HFFc6 (cell line): Measurements from ENCODE around the gene ZNF436. TPM values are rescaled to one million over a fixed set of nuclear protein-coding genes. Genes with fewer than 3 reads are reported as not detected.

Source experiments
- DNase-seq: peaks from one replicate; pipeline ENCODE4 v3.0.0-alpha.2; 2018
- H3K27ac Mint-ChIP-seq: 2 replicates; pipeline ENCODE4 v1.8.0; 2020; ENCODE audit warnings: mild to moderate bottlenecking, mixed read lengths
- H3K27me3 Mint-ChIP-seq: 2 replicates; pipeline ENCODE4 v1.8.0; 2021; ENCODE audit warnings: mild to moderate bottlenecking, moderate library complexity, mixed read lengths; ENCODE audit not compliant: insufficient read depth
- H3K36me3 Mint-ChIP-seq: 2 replicates; pipeline ENCODE4 v1.8.0; 2021; ENCODE audit warnings: low read depth, mixed read lengths
- H3K4me1 Mint-ChIP-seq: 2 replicates; pipeline ENCODE4 v1.8.0; 2020; ENCODE audit warnings: low read depth, mixed read lengths
- H3K4me3 Mint-ChIP-seq: 2 replicates; pipeline ENCODE4 v1.8.0; 2020; ENCODE audit warnings: mild to moderate bottlenecking, moderate library complexity, mixed read lengths
- H3K9me3 Mint-ChIP-seq: 2 replicates; pipeline ENCODE4 v1.8.0; 2020; ENCODE audit warnings: mild to moderate bottlenecking, mixed read lengths
- total RNA-seq, 6 experiments: library from RNA; stranded (reverse); fragmentation: NEBNext Ultra II Directional; extraction: Animal tissue kit (Norgen Biotek cat#: 25700); gene quantifications; 2 replicates in 1 of 6; 3 replicates in 5 of 6; pipeline ENCODE4 v1.2.3, GENCODE V29; 2021
- TF ChIP-seq, protein P1 (sequence below): fragments of 200-600 bp; sonication (generic); IDR thresholded peaks from 2 replicates; pipeline ENCODE4 v1.5.0; 2021; ENCODE audit warnings: antibody characterized with exemption, mild to moderate bottlenecking

Gene ZNF436
- total RNA-seq, 6 experiments from 2014 or later = 7.3 to 9.9 (median 8.8) TPM

DNA sequence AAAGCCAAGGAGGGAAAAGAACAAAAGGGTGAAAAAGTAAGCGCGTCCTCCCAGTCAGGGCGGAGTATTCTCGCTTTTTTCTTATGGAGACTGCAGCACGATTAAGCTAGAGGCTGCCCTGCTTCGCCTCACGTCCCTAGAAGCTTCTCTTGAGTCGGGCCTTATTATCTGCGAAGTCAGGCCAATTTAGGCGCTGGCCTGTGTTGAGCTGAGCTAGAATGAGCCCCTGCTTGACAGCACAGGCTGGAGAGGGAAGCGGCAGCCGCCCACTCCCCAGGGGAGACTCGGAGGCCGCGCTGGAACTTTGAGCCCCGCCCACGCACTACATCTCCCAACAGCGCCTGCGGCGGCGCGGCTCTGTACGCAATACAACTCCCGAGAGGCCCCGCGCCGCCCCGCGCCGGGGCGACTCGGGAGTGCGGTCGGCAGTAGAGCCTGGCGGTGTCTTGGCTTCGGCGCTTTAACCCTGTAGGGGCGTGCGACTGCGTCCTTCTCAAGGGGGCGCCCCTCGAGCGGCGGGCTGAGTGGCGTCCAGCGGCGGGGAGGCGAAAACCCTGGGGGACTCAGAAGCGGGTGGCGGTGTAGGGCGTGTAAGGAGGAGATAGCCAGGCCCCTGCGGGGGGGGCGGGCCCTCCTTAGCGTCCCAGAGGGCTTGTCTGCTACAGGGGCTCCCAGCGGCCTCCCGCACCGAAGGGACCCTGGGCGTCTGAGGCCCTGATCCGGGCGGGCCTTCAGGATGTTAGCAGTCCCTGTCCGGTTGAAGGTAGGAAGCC is 888 bp downstream of the ZNF436 start:
- Mint-ChIP-seq H3K4me3 (peak overlapping the region; percentile 93), H3K27ac (peak overlapping the region; percentile 92), H3K9me3 (peaks cover 33% of the 10 kb centered on the region), H3K4me1 (peaks cover 51% of the 10 kb centered on the region), H3K36me3 (peaks cover 42% of the 10 kb centered on the region), H3K27me3 (no peaks in the 10 kb centered on the region; the same call in 1 of the 2 replicates)
- TF ChIP-seq, protein P1, sequence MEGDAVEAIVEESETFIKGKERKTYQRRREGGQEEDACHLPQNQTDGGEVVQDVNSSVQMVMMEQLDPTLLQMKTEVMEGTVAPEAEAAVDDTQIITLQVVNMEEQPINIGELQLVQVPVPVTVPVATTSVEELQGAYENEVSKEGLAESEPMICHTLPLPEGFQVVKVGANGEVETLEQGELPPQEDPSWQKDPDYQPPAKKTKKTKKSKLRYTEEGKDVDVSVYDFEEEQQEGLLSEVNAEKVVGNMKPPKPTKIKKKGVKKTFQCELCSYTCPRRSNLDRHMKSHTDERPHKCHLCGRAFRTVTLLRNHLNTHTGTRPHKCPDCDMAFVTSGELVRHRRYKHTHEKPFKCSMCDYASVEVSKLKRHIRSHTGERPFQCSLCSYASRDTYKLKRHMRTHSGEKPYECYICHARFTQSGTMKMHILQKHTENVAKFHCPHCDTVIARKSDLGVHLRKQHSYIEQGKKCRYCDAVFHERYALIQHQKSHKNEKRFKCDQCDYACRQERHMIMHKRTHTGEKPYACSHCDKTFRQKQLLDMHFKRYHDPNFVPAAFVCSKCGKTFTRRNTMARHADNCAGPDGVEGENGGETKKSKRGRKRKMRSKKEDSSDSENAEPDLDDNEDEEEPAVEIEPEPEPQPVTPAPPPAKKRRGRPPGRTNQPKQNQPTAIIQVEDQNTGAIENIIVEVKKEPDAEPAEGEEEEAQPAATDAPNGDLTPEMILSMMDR = peak; percentile 68
- DNase-seq = peak; percentile 80

DNA sequence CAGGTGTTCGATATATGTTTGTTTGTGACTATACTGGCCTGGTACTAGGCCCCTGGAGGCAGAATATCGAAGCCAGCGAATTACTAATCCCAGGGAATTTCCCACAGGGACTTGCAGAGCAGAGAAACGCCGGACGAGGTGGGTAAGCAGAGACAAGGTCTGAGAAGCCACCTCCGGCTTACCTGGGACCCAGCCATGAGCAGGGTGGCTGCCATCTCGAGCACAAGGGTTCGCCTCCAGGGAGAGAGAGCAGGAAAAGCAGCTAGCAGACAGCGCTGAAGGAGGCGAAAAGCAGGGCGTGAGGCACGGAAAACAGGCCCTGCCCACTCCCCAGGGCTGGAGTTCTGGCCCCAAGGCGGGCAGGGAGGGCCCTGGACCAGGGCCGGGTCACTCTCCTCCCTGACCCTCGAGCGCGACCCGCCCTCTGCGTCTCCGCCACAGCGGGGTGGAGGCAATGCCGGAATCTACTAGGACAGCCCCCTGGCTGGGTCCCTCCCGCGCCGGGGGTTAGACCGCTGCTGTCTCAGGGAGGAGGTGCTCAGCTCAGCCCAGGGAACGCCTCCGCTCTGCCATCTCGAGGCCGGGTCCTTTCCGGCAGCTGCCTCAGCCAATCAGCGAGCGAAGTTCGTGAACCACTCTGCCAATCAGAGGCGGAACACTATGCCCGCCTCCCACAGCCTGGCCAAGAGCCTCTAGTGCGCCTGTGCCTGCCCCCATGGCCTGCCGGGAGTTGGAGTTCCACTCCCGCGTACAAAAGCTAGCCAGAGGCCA is 1.7 kb downstream of the ZNF436 start:
- Mint-ChIP-seq H3K4me1 (peaks cover 51% of the 10 kb centered on the region), H3K9me3 (peaks cover 41% of the 10 kb centered on the region), H3K4me3 (peak overlapping the region; percentile 93), H3K27me3 (no peaks in the 10 kb centered on the region; the same call in 1 of the 2 replicates), H3K36me3 (peaks cover 50% of the 10 kb centered on the region), H3K27ac (peak overlapping the region; percentile 92)
- peak; percentile 99 for DNase-seq
- TF ChIP-seq, protein P1 = no peak

DNA sequence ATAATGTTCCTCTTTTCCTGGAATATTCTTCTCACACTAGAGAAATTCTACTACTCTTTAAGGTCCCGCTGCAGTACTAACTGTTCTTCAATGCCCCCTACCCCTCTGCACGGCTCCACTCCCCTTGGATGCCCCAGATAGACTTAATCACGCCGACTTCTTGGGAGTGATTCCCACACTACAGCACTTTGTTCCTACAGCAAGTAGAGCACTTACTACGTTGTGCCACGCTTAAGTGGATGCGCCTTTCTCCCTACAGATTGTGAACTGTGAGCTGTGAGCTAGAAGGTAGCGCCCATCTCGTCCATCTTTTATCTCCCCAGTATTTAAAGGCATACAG is 2.2 kb downstream of the ZNF436 start:
- Mint-ChIP-seq H3K9me3 (peaks cover 47% of the 10 kb centered on the region), H3K36me3 (peaks cover 54% of the 10 kb centered on the region), H3K27me3 (peaks cover under 1% of the 10 kb centered on the region), H3K4me3 (peak overlapping the region; percentile 93), H3K27ac (peak overlapping the region; percentile 92), H3K4me1 (peaks cover 50% of the 10 kb centered on the region)
- TF ChIP-seq, protein P1 = no peak
- no peak for DNase-seq

DNA sequence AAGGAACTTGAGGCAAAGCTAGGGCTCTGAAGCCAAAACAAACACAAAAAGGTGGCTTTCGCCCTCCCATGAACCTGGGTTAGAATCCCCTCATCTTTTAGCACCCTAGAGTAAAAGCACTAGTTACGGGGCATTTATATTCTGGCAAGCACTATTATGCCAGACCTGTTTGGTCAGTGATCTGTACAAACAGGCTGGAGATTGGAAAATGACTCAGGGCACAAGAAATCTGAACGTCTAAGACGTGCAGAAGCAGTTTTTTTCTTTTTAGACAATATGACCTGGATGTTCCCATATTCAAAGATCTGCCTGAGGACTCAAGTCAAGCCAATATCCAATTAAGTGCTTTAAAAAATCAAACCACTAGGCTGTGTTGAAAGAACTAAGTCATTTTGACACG is 3.0 kb downstream of the ZNF436 start:
- H3K36me3 Mint-ChIP-seq = peaks cover 54% of the 10 kb centered on the region
- peaks cover 6% of the 10 kb centered on the region for H3K27me3 Mint-ChIP-seq
- TF ChIP-seq, protein P1 = no peak
- DNase-seq = no peak
- peaks cover 42% of the 10 kb centered on the region for H3K4me1 Mint-ChIP-seq
- H3K4me3 Mint-ChIP-seq = peak overlapping the region; percentile 93
- H3K27ac Mint-ChIP-seq = no peak overlapping the region
- H3K9me3 Mint-ChIP-seq = peaks cover 55% of the 10 kb centered on the region

DNA sequence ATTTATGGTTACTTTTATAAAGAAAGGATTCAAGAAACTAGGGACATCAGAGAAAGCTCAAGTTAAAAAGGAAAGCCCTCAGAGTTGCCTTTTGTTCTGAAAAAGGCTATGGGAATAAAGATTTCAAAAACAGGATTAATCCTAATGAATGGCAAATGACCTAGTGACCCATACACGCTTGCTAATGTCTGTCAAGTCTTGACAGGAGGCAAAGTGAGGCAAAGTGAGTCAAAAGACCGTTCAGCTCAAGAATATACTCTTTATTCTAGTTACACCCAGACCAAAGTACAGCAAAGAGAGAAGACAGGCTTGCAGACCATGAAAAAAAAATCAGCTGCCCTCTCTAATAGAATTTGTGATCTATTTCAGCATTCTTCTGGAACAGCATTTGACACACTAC is 3.5 kb downstream of the ZNF436 start:
- no peak for DNase-seq
- H3K4me3 Mint-ChIP-seq = peak overlapping the region; percentile 93
- peaks cover 59% of the 10 kb centered on the region for H3K36me3 Mint-ChIP-seq
- peaks cover 37% of the 10 kb centered on the region for H3K4me1 Mint-ChIP-seq
- TF ChIP-seq, protein P1 = no peak
- H3K27me3 Mint-ChIP-seq = peaks cover 6% of the 10 kb centered on the region
- H3K9me3 Mint-ChIP-seq = peaks cover 59% of the 10 kb centered on the region
- no peak overlapping the region for H3K27ac Mint-ChIP-seq
